ENCODE results near the gene TRMT6.

TRMT6 gene

DNA sequence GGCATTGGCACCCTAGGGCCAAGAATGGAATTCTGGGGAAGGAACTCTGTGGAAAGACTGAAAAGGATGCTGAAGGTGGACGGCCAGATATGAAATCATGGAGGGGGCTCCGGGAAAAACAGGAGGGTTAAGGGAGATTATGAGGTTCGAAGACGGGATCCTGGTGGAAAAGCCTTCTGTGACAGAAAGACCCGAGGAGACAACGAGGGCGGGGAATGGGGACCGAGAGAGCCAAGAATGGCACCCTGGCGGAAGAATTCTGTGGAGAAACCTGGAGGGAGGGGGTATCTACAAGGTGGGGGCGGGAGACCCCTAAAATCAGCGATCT, 426 bp downstream of the TRMT6 start:
- no peak for DNase-seq (ENCODE audit: low read depth in 1 of 2, low spot score in 1 of 2)

GRCh38 chr20:5947276-5947675, 3.1 kb downstream of the TRMT6 start:
- no peak for DNase-seq (ENCODE audit: low read depth in 1 of 2, low spot score in 1 of 2)

- no peak for DNase-seq (ENCODE audit: low read depth in 1 of 2, low spot score in 1 of 2)
Measured at GRCh38 chr20:5945963-5946362, 4.4 kb downstream of the TRMT6 start.

DNA sequence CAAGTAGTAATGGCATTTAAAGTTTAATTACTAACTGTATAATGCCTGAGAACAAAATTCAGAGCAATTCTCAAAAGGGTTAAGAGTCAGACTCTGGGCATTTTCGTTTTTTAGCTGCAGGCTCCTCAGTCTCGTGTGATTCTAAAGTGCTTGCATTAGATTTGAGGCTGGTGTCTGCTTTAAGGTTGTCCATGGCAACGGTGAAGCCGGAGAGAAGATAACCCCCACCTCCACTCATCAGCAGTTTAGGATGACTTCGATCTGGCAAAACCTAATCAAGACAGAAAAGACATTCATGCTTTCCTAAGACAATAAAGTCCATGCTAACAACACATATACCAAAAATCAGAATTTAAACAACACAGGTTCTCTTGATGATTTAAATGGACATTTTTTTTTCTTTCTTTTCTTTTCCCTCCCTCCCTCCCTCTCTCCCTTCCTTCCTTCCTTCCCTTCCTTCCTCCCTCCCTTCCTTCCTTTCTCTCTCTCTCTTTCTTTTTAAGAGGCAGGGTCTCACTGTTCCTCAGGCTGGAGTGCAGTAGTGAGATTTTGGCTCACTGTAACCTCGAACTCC, 11.8 kb downstream of the TRMT6 start:
- DNase-seq (ENCODE audit: low read depth in 1 of 2, low spot score in 1 of 2): no peak

DNA sequence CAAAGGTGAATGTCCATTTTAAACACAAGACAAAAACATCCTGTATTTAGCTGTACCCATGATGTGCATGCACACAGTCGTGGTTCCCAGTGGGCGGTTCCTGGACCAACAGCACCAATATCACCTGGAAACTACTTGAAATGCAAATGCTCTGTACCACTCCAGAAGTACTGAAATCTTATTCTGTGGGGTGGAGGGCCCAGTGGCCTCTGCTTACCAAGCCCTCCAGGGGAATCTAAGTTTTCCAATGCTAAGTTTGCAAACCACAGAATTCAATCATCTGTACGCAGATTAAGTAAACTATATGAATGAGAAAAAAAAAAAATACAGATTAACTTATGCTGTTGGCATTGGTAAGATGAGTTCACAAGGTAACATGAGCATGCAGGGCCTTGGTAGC, 14.1 kb downstream of the TRMT6 start:
- no peak for DNase-seq (ENCODE audit: low read depth in 1 of 2, low spot score in 1 of 2)

GRCh38 chr20:5935384-5935783, 14.9 kb downstream of the TRMT6 start:
- DNase-seq (ENCODE audit: low read depth in 1 of 2, low spot score in 1 of 2): no peak

DNA sequence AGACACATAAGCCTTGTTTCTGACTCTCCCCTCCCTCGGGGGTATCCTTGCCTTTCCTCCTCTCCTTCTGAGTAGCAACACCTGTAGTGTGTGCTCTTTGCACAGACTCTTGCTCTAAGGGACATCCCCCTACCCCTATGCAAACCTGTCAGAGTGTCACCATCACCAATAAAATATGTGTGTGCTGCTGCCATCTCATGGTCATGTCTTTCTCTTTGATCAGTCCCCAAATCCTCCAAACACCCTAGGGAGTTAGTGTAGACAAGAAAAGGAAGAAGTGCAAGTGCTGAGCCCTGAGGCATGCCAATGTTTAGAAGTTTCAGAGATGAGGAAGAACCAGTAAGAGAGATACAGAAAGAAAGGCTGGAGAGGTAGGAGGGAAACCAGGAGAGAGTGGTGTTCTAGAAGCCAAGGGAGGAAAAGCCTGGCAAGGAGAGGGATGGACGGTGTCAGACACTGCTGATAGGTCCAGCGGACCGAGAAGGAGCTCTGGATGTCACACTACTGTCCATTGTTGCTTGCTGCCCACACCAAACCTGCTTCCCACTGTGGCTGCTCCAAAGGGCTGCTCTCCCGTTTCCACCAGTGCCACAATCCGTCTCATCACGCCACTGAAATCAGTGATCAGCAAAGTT, 16.4 kb downstream of the TRMT6 start:
- DNase-seq (ENCODE audit: low read depth in 1 of 2, low spot score in 1 of 2): no peak

DNA sequence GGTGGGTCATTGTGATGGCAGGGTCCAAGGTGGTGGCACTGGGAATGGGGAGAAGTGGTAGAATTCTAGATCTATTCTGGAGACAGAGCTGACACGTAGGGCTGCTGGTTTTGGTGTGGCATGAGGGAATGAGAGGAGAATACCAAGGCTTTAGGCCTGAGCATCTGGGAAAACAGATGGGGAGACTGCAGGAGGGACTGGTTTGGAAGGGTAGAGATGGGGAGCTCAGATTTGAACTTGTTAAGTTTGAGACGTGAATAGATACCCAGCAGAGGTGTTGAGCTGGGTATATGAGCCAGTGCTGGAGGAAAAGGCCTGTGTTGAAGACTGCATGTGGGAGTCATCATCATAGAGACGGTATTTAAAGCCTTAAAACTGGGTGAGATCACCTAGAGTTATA, 17.5 kb downstream of the TRMT6 start:
- DNase-seq (ENCODE audit: low read depth in 1 of 2, low spot score in 1 of 2): no peak

DNA sequence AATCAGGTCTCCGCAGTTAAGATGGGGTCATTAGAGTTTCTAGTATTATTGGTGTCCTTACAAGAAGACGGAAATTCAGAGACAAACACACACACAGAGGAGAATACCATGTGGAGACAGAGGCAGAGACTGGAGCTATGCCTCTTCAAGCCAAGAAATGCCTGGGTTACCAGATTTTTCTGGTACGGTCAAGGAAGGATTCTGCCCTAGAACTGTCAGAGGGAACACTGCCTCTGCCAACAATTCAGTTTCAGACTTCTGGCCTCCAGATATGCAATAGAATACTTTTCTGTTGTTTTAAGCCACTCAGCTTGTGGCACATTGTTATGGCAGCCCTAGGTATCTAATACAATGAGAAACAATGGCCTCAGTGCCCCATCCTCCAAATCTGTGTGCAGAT, 18.9 kb downstream of the TRMT6 start:
- no peak for DNase-seq (ENCODE audit: low read depth in 1 of 2, low spot score in 1 of 2)

DNA sequence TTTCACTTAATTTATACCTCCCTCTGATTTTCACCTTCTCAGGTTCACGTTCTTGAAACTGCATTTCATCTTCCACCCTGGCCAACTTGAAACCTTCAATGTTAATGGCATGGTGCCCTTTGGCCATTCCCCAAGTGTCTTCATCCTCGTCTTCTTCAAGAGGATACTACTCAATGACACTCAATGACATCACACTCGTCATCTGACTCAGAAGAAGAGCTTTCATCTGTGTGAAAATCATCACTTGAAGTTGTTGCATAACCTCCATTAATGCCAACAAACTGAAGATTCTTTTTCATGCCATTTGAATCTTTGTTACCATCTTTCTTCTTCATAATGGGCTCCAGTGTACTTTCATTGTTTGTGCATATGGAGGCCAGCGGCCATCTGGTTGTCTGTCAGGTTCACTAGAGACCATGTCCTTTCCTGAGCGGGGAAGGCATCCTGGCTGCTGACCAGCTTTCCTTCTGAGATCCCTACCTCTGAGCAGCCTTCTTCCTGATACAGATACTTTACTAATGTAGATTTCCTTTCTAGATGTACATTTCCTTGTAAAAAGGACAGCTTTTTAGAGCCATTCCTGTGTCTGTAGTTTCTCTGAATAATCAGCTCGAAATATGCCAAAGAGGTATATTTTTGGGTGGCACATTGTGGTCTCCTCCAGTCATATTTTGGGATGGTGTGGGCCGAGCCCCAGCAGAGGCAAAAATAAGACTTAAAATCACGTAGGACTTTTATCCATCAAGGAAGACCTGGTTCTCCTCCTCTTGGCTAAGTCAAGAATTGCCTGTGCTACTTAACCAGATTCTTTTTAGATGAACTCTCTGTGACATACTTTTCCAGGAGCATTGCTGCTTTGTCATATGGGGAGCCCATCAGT, 21.3 kb downstream of the TRMT6 start:
- DNase-seq (ENCODE audit: low read depth in 1 of 2, low spot score in 1 of 2): no peak

- DNase-seq (ENCODE audit: low read depth in 1 of 2, low spot score in 1 of 2): no peak
Measured at GRCh38 chr20:5927749-5928462, 22.4 kb downstream of the TRMT6 start.

- DNase-seq (ENCODE audit: low read depth in 1 of 2, low spot score in 1 of 2): no peak
Measured at GRCh38 chr20:5925551-5925950, 24.8 kb downstream of the TRMT6 start.

GRCh38 chr20:5923493-5923892, 26.8 kb downstream of the TRMT6 start:
- no peak for DNase-seq (ENCODE audit: low read depth in 1 of 2, low spot score in 1 of 2)

DNA sequence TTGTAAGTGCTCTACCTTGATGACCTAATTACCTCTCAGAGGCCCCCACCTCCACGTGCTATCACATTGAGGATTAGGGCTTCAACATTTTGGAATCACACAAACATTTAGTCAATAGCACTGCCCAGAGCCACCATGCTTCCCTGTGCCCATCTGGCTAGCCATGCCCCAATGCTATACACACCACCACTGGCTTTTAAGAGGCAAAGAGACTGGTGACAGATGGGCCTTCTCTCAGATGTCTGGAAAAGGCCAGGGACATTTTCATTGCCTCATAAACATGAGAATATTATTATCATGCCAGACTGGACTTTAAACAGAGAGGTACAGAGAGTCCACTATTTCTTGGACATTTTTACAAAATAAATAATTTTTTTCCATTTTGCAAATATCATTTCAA, 29.8 kb downstream of the TRMT6 start:
- DNase-seq (ENCODE audit: low read depth in 1 of 2, low spot score in 1 of 2): no peak

GRCh38 chr20:5919626-5920544, 30.4 kb downstream of the TRMT6 start:
- no peak for DNase-seq (ENCODE audit: low read depth in 1 of 2, low spot score in 1 of 2)

GRCh38 chr20:5918856-5919625, 31.3 kb downstream of the TRMT6 start:
- DNase-seq (ENCODE audit: low read depth in 1 of 2, low spot score in 1 of 2): no peak

DNA sequence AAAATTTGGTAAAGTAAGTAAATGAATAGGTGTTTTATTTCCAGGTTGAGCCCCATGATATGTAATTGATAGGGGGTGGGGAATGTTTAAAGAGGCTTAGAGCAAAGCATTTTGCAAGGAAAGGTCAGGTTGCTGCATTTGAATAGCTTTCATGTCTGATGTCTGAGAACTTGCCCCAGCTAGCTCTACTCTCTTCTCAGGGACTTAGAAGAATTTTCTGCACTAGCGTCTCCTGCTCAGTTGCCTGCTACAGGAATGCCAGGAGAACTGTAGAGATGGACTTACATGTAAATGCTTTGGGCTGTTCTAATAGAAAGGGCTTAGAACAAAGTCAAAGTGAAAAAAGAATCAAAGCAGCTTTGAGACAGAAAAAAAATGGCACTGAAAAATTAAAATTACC, 35.5 kb downstream of the TRMT6 start:
- no peak for DNase-seq (ENCODE audit: low read depth in 1 of 2, low spot score in 1 of 2)

DNA sequence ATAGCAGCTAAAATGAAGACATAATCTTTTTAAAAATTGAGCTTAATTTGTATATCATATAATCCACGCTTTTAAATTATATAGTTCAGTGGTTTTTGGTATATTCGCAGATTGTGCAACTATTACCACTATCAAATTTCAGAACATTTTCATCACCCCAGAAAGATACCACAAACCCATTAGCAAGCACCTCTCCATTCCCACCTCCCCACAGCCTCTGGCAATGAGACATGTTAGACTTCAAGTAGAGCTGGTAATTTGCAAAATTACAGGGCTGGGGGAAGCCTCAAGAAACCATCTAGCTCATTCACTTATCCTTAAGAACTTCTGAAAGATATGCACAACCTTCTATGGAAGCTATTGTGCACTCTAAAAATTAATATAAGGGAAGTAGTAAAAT, 37.2 kb downstream of the TRMT6 start:
- DNase-seq (ENCODE audit: low read depth in 1 of 2, low spot score in 1 of 2): no peak

GRCh38 chr20:5910186-5910585, 40.1 kb downstream of the TRMT6 start:
- no peak for DNase-seq (ENCODE audit: low read depth in 1 of 2, low spot score in 1 of 2)

GRCh38 chr20:5908981-5909380, 41.4 kb downstream of the TRMT6 start:
- DNase-seq (ENCODE audit: low read depth in 1 of 2, low spot score in 1 of 2): no peak

All from stimulated activated CD4-positive, alpha-beta T cell treated with anti-CD3 and anti-CD28 coated beads, Interleukin-15, amount 100 ng/mL, for 1 hour (primary cell).